ENCODE results near the gene DNM3.

The DNM3 gene

DNA sequence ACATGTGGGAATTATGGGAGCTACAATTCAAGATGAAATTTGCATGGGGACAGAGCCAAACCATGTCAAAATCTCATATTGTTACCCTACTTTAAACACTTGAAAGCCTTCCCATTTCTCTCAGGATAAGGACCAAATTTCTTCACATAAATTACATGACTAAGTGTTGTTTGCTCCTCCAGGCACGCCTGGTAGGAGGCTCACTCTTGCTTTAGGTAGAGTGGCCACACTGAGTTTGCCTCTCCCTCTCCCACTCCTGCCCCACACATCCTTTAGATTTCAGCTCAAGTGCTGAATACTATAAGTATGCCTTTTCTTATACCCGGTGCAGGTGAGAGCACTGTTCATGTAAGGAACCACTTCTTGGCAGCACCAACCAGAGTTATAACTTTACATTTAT is 279.1 kb downstream of the DNM3 start:
- DNase-seq, result no peak

DNA sequence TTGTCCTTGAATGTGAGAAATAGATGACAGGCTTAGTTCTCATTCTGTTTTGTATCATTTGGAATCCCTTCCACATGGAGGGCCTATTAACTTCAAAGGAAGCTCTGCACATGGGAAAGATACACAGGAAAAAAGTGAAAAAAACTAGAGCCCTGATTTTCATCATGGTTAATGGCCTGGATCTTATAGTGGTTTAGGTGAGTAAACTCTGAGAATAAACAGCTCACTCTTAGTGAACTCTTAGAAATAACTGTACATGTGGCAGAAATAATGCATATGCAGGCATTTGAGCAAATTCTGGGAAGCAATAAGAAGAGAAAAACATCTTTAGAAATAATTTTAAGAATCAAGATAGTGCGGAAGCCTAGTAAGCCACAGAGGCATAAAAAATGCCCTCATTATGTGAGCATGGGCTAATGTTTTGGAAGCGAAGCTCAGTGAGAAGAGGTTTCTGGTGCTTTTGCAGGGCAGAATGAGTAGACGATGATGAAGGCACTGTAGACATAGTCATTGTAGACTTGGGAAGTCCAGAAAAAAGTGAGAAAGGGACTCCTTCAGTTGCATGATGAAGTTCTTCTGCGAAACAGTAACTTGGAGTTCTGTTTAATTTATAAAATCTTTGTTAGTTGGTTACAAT is 279.9 kb downstream of the DNM3 start:
- no peak for DNase-seq

DNA sequence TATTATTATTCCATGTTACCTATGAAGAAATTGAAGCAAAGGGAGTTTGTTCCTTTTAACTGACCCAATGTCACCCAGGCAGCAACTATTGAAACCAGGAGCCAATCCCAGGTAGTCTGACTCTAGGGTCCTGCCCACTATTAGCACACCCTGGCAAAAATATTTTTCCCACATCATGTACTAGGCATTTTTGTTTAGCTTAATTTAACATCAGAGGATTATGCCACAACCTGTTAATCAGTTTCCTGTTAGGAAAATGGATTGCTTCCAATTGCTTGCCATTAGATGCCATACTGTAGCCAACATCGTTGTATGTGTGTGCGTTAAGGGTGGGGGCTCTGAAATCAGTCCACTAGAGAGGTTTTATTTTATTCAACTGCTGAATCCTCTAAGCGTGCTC is 281.1 kb downstream of the DNM3 start:
- DNase-seq, result no peak

DNA sequence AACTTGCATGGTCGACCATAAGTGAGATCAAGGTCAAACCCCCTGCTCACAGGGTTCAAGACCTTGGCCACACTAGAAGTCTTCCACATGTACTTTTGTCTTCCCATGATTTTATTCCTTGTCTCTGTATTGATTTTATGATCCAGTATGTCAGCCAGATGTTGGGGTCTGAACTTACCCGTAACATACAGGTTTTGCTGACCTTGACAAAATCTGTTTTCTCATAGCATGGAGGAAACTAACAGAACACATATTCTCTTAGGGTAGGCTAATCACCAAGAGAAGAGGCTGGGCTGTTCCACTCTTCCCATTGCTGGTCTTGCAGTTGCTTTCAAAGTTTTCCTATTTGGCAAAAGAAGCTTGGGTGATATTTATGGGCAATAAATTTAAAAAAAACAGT is 284.0 kb downstream of the DNM3 start:
- DNase-seq, result no peak

DNA sequence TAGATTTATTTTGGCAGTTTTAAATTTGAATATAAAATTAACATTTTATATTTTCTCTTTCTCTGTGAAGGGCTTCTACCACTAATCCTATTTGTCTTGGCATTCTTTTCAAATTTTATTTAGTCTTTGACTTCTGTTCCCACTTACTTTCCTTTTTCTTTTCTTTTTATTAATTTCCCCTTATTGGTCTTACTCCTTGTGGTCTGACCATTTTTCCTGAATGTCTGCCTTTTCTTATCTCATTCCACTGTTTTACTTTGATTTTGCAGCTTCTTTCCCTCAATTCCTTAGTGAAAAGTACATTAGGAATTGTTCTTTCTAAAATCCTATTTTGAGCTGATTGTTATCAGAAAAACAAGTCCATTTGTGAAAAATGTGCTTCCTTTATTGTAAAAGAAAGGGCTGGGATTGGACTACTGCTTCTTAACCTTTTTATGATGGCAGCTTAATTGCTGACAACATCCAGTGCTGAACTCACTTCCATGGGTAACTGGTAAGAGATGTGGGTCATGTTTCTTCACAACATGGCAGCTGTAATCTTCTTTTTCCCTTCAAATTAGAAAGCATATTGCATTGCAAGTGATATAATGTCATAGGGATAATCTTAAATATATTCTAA is 284.6 kb downstream of the DNM3 start:
- DNase-seq, result no peak

DNA sequence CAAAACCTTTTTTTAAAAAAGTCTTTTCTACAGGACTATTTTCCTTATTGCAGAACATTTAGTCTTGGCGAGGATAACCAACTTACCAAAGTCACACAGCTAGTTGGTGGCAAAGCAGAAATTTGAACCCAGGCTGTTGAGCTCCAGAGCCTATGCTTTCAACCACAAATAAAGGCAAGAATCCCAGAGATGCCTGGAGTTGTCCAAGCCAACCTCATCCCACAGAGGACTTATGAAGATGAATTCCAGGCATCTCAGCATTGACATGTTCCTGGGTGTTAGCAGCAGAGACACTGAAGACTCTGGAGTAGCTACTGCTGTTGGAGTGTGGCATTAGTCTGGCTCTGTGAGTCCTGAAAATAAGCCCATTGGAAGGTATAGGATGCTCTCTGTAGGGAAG is 291.5 kb downstream of the DNM3 start:
- DNase-seq, result no peak

DNA sequence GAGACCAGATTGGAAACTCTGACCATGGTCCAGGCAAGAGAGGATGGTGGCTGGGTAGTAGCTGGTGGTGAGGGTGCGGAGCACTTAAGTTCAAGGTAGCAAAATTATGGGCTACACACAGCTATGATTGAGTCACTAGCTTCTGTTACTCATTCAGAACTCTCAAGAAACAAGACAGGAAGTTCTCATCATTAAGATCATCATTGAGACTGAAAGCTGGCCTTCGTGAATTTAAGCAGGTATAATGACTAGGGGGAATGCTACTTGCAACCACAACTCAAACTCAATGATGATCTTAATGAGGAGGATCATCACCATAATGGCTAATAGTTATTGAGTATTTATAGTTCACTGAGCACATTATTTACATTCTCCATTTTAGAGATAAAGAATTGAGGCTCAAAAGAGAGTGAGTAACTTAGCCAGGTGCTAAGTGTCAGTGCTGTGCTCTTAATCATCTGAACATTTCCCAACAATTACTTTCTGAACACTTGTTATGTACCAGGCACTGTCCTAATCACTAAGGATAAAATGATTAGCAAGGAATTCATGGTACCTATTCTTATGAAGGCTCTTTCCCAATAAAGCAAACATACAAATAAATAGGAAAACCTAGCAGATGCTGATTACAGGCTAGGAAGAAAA is 292.9 kb downstream of the DNM3 start:
- DNase-seq, result no peak

DNA sequence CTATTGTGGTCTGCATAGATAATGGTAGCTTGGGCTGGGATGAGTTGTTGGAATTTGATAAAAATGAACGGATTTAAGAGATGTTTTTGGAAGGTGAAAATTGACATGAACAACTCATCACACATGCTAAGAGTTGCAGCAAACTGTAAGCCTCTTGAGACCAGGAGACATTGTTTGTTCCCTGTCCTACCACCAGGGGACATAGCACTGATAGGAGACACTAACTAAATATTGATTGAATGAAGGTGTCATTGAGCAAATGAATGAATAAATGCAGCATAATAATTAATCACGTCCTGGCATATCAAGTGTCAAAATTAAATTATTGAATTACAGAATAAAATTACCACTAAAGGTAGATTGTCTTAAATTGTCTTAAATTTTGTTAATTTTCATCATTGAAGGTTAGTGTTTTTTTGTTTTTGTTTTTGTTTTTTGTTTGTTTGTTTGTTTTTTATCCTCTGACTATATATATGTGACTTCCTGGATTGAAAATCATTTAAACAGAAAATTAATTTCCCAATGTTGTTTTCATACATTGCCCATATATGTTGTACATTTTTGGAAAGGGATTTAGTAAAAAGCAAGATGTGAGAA is 293.9 kb downstream of the DNM3 start:
- no peak for DNase-seq

DNA sequence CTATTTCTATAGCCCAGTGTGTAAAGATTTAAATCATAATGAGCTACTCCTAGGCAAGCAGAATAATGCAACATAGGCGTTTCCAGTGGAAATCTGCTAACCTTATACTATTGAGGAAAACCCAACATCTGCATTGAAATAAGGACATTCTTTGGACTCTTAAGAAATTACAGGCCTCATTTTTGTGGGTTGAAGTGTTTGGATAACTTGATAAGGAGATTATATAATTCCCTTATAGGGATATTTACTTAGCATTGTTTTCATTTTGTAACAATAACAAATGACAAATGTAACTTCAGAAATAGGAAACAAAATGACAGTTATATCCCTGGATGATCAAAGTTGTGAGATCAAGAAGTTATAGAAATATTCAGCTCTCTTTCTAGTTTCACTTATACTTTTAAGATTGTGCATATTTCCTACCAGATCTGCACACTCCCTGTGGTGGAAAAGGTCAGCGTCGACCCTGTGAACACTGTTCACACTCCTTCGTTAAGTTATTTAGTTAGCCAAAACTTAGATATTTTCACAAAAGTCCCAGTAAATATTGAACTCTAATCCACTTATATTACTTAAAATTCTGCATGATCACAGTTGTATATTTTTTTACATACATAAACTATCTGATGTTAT is 294.8 kb downstream of the DNM3 start:
- DNase-seq, result no peak

DNA sequence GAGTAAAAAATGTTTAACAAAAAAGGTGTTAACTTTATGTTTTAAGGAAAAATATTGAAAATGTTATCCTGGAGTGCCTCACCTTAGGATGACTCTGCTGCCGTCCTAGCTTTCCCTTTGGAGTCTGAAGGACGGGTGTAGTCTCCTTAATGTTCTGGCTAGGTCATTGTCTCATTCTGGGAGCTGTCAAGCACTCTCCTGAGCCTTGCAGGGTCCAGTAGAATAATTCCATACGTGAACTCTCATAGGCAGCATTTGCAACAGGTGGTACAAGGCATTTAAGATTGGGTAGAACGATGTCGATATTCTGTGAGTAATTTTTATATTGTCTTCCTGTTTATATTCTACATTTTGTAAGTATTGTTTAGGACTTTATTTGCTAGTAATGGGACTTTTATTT is 295.6 kb downstream of the DNM3 start:
- DNase-seq, result no peak

DNA sequence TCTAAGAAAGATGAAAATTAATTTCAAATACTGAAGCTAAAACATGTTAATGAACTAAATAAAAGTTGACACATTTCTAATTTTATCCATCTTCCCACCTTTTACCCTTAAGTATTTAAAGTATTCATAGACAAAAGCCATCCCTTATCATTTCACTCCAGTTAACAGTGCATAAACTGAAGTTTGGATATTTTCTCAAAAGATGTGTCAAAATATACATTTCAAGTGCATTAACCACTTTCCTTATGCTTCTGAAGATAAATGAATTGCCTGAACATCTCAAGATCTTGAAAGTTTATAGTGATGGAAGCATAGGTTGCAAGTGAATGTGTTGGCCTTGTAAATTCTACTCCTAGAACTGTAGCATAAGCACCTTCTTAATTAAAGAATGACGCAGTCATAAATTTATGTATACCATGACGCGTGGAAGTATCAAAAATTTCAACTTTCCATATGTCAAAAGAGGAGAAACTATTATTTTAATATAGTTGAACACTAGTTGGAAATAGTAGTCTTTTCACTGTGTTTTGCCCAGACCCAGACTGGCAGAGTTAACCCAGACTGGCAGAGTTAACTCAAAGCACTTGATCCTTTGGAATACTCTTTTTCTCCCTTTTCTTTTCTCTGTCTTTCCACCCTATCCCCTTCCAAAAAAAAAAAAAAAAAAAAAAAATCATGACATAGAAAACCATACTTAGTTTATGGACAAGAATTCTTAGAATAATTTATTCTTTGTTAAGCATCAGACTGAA is 296.6 kb downstream of the DNM3 start:
- no peak for DNase-seq

DNA sequence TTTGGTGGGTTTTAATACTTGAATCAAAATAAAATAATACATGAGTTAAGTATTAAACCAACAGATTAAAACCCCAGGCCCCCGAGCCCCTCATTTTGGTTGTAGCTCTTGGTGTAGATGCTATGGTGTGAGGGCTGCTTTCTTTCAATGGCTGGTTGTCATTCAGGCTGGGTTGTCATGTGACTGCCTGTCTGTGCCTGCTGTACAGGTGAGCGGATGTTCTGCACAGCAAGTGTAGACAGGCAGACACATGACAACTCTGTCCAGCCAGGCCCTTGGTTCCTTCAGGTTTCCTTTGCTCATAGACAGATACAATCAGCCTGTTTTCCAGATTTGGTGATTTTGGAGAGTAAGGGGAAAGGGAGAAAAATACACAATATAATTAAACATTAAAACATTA is 297.3 kb downstream of the DNM3 start:
- no peak for DNase-seq

DNA sequence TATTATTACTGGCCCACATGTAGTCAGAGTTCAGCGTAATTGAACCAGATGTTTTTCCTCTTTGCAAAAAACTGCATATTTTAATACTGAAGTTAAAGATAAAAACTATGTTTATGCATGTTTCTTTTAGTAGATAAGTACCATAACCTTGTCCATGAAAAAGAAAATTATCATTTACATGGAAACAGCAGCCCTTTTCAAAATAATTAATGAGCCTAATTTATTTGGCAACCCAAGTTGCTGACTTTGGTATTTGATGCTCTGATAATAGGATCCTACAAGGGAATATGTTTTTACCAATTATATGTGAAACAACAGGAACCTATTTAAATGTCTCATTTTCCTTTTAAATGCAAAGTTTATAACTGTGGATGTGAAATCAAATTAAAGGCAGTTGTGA is 297.9 kb downstream of the DNM3 start:
- DNase-seq, result no peak

DNA sequence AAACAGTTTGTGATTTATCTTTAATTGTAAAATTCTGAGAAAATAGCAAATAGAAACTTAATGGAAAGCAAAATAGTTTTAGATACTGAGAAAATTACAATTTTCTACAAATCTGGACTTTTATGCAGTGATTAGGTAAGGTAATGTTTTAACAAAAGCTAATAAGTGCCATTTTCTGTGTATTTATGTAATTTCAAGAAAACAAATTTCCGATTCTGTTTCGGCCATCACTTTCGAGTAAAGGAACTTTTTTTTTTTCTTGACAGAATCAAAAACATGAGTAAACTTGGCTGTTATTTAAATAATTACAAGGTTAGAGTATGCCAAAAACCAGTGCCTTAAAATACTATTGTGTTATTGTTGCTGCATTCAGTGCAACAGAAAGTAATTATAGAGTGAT is 298.8 kb downstream of the DNM3 start:
- DNase-seq, result no peak

DNA sequence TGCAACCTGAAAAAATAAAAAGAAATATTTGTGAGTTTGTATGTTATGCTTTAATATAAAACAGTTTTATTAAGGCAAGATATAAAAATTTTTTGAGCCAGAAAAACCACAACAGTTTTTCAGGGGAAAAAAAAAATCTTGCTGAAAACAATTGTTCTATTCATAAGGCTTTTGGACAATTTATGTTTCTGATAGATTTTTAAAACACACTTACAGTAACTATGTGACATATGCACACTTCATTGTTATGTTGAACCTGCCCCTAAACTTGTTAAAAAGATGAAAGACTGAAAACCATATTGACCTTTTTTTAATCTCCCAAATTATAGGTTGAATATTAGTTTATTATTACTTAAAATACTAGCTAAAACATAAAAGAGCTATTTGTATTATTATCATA is 299.3 kb downstream of the DNM3 start:
- DNase-seq, result no peak

DNA sequence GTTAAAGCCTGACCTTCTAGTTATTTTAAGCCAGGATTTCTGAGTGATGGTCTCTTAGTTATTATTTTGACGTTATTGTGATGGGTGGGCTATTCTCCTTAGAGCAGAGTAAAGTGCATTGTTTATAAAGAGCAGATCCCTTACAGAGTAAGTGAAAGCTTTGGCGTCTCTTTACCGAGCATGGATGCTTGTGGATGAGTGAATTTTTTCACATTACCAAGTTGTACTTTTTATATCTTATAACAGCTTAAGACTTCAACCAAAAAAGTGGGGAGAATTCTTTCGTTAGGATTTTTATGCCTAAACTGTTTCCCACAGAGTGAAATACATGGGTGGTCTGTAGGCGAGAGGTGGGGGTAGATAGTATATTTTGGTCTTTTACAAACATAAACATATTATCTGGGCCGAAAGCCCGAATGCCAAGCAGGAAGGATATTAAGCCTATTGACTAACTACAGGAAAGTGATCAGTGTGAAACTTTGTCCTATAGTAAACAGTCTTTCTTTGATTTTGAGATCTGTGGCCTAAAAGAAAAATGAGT is 300.1 kb downstream of the DNM3 start:
- no peak for DNase-seq

DNA sequence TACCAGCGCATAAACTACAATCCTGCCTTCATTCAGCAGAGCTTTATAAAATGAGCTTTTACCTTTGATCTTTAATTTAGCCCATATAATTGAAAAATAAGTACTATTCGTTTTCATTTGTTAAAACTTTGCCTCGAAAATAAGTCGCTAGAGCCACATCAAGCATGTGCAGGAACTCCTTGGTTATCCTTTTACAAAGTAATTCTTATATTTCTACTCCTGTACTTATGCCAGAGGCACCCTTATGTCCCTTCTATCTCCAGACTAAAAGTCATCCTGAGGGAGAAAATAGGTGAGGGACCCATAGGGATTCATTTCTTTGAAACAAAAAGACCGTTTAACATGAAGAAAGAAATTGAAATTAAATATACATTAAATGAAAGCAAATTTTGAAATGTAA is 301.0 kb downstream of the DNM3 start:
- DNase-seq, result no peak

DNA sequence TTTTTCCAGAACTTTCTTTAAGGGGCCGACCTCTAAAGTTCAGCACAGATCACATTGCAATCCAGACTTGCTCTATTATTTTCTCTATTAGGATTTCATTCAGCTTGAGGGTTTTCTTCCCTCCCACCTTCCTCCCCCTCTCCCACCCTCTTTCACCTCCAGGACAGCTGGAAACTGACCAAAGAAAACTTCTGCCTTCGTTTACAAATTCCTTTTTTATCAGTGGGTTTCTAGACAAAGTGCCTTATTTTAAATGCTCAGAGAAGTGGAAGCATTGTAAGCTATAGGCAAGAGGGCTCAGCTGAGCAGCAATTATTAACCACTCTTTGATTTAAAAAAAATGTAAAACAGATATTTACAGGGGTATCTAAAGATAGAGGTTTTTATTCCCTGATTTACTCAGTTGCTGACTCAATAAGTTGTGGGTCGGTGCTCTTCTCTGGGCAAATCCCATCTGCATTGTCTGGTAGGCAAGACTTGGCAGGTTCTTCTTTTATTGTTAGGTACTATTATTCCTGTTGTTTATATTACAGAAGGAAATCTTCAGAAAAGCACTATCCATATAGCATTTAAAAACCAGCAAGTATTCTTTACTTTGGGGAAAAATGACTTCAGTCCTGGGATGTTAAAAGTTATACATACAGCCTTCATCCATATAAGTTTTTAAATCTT is 302.2 kb downstream of the DNM3 start:
- DNase-seq, result no peak

DNA sequence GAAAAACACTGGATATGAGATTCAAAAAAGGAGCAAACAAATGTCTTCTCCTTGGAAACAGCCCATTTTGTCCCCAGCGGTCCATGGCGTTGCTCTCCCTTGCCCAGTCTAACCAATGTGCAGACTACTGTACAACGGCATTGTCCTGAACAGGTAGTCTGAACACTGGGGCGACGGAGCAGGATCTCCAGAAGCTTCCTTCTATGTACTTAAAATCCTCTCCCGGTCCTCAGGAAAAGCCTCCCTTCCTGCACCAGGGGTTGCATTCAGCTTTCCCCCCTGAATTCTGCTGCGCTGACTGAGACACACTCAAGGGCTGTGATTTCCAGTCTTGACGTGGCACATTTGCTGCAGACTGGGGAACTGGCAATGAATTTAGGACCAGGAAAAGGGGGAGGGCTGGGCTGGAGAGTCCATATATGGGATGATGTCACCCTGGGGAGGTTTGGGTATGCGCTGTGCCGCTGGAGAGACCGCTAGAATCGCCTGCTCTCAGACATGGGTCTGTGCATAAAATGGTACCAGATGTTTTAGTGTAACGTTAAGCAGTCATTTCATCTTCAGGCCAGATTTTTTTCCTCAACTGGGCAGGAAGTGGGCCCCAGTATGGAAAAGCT is 303.3 kb downstream of the DNM3 start:
- no peak for DNase-seq

DNA sequence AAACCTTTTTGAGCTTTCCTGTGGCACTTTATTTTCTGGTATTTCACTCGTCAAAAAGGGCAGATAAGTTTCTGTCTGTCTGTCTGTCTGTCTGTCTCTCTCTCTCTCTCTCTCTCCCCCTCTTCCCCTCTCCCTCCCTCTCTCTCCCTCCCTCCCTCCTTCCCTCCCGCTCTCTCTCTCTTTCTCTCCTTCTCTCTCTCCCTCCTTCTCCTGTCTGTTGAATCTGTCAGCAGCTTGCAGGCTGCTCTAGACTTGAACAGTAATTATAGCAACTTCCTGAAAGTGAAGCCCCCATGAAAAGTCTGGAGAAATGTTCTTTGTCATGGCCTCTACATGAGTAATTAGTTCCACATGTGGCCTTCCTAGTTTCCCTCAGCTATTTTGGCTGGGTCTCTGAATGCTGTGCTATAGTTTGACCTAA is 303.9 kb downstream of the DNM3 start:
- no peak for DNase-seq

DNA sequence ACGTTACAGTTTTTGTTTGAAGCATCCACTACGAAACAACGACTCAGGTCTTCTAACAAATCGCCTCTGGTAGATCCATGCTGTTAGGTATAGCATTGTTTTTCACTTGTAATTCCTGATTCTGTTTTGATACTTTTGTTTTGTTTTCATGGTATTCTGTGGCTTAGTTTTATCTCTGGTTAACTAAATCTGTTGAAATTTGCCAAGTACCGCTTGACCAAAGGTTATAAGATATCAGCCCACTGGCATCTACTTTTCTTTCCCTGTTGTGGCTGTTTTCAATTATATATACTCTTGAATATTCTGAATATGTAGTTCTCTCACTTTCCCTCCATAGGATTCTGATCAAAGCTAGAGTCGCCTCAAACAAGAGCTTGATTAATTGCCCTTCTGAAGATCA is 304.4 kb downstream of the DNM3 start:
- DNase-seq, result no peak

Data from NCI-H1930 (cell line).